GM12878 (cell line): ENCODE measurements around the gene ABHD15. TPM values are rescaled to one million over a fixed set of nuclear protein-coding genes. Genes with fewer than 3 reads are reported as not detected.
A peak's percentile ranks its signal among the peaks of the same experiment; 100 is the strongest.

Source experiments
- ATAC-seq: fragments of 200-7000 bp; cut with Tn5 transposase; 3 replicates; pipeline ENCODE4 v1.9.1; 2020; ENCODE audit warnings: mild to moderate bottlenecking, moderate library complexity
- BruUV-seq: library from RNA; stranded (reverse); fragments of 400-500 nt; replicated peaks from 2 replicates; lab custom pipeline; 2021; lab: Mats Ljungman, UMichigan
- CTCF ChIA-PET: fragments of 300-600 bp; sonication (Branson Sonifier 250); formaldehyde crosslinking; extraction: SDS; loops from one replicate; lab custom pipeline; 2021; ENCODE audit warnings: inconsistent platforms; lab: Yijun Ruan, JAX
- POLR2A ChIA-PET: fragments of 350-600 bp; formaldehyde crosslinking; extraction: SDS; loops from one replicate; lab custom pipeline; 2021; ENCODE audit warnings: inconsistent platforms; lab: Charles Lee
- RAD21 ChIA-PET: fragments of 300-600 bp; sonication (Branson Sonifier 250); formaldehyde crosslinking; loops from one replicate; lab custom pipeline; 2023; ENCODE audit warnings: antibody characterized with exemption; ENCODE audit not compliant: unreplicated experiment; lab: Charles Lee
- SMC1A ChIA-PET: fragments of 300-600 bp; sonication (Branson Sonifier 250); formaldehyde crosslinking; loops from one replicate; lab custom pipeline; 2023; ENCODE audit not compliant: unreplicated experiment, uncharacterized antibody; lab: Charles Lee
- DNase-seq: peaks from one replicate; pipeline ENCODE4 v3.0.0-alpha.2; 2011; ENCODE audit warnings: low read depth, low spot score
- FAIRE-seq: peaks from 3 replicates; lab custom pipeline; 2011; peaks lifted over from hg19 to GRCh38; lab: Jason Lieb, UNC
- H2AFZ ChIP-seq: 2 replicates; pipeline ENCODE4 v1.6.0; 2011; ENCODE audit warnings: low read depth, low read length, control low read depth; ENCODE audit not compliant: control insufficient read depth
- H3K27ac ChIP-seq: 2 replicates; pipeline ENCODE4 v1.5.1; 2011; ENCODE audit warnings: control low read depth; ENCODE audit not compliant: control insufficient read depth, insufficient read depth
- H3K27me3 ChIP-seq, 2 experiments: replicated peaks in 1 of 2; 2 replicates each; pipeline versions ENCODE4 v1.6.0 to v1.6.1; 2011; ENCODE audit warnings: low read length in 1 of 2; ENCODE audit not compliant: control insufficient read depth in 2 of 2, insufficient read depth in 2 of 2
- H3K36me3 ChIP-seq, 2 experiments: 2 replicates each; pipeline ENCODE4 v1.5.1; 2011; ENCODE audit warnings: low read length in 1 of 2; ENCODE audit not compliant: control insufficient read depth in 2 of 2, insufficient read depth in 2 of 2
- H3K4me1 ChIP-seq: 2 replicates; pipeline ENCODE4 v1.6.1; 2011; ENCODE audit warnings: mild to moderate bottlenecking, low read length, moderate library complexity, mixed read lengths; ENCODE audit not compliant: control insufficient read depth, insufficient read depth
- H3K4me2 ChIP-seq: 2 replicates; pipeline ENCODE4 v1.6.0; 2011; ENCODE audit warnings: control low read depth; ENCODE audit not compliant: control insufficient read depth, insufficient read depth
- H3K4me3 ChIP-seq: fragments of 200-600 bp; sonication (generic); 2 replicates; pipeline ENCODE4 v1.5.1; 2016
- H3K79me2 ChIP-seq: 2 replicates; pipeline ENCODE4 v1.6.0; 2011; ENCODE audit warnings: low read length; ENCODE audit not compliant: control insufficient read depth, insufficient read depth
- H3K9ac ChIP-seq: 2 replicates; pipeline ENCODE4 v1.8.0; 2011; ENCODE audit warnings: low read length, control low read depth, mixed read lengths; ENCODE audit not compliant: control insufficient read depth, insufficient read depth
- H3K9me3 ChIP-seq: replicated peaks from 3 replicates; pipeline ENCODE4 v1.5.1; 2011; ENCODE audit warnings: mild to moderate bottlenecking, low read length; ENCODE audit not compliant: control insufficient read depth, insufficient read depth
- H4K20me1 ChIP-seq: 2 replicates; pipeline ENCODE4 v1.6.0; 2011; ENCODE audit not compliant: control insufficient read depth, insufficient read depth
- BACH1 ChIP-seq: fragments of 450-650 bp; IDR thresholded peaks from 2 replicates; pipeline ENCODE4 v1.6.1; 2017; ENCODE audit warnings: mild to moderate bottlenecking, borderline replicate concordance
- CEBPB ChIP-seq, 2 experiments: fragments of 150-350 bp in 1 of 2; IDR thresholded peaks; 2 replicates each; pipeline ENCODE4 v1.6.1; 2012 to 2014; ENCODE audit warnings: low read depth in 2 of 2, low read length in 2 of 2, borderline replicate concordance in 1 of 2, inconsistent platforms in 1 of 2
- CHD2 ChIP-seq: IDR thresholded peaks from 2 replicates; pipeline ENCODE4 v1.6.1; 2011; ENCODE audit warnings: low read depth, low read length, improper control_type of control experiment, borderline replicate concordance
- IRF3 ChIP-seq: fragments of 450-650 bp; IDR thresholded peaks from 2 replicates; pipeline ENCODE4 v1.6.1; 2014; ENCODE audit warnings: mild to moderate bottlenecking
- KLF5 ChIP-seq: fragments of 450-650 bp; IDR thresholded peaks from 2 replicates; pipeline ENCODE4 v1.6.1; 2014; ENCODE audit warnings: mild to moderate bottlenecking; ENCODE audit not compliant: partially characterized antibody
- LARP7 ChIP-seq: fragments of 450-650 bp; IDR thresholded peaks from 2 replicates; pipeline ENCODE4 v1.6.1; 2017; ENCODE audit warnings: mild to moderate bottlenecking
- MEF2B ChIP-seq: fragments of 450-650 bp; IDR thresholded peaks from 2 replicates; pipeline ENCODE4 v1.6.1; 2018; ENCODE audit warnings: mild to moderate bottlenecking, moderate library complexity; ENCODE audit not compliant: partially characterized antibody, poor library complexity, severe bottlenecking
- MXI1 ChIP-seq: fragments of 150-350 bp; IDR thresholded peaks from 2 replicates; pipeline ENCODE4 v1.6.1; 2011; ENCODE audit warnings: low read depth, mild to moderate bottlenecking, inconsistent platforms, low read length, improper control_type of control experiment
- MYC ChIP-seq: IDR thresholded peaks from 2 replicates; pipeline ENCODE4 v1.6.1; 2011; ENCODE audit warnings: mild to moderate bottlenecking, low read length, moderate library complexity, inconsistent platforms; ENCODE audit not compliant: insufficient read depth, insufficient replicate concordance, insufficient read length, severe bottlenecking
- NR2F1 ChIP-seq: fragments of 450-650 bp; conservative IDR thresholded peaks from 2 replicates; pipeline ENCODE4 v1.6.1; 2017; ENCODE audit warnings: mild to moderate bottlenecking
- NRF1 ChIP-seq: conservative IDR thresholded peaks from 2 replicates; pipeline ENCODE4 v1.6.1; 2011; ENCODE audit warnings: mild to moderate bottlenecking, low read depth, low read length, improper control_type of control experiment
- PBX3 ChIP-seq: IDR thresholded peaks from 2 replicates; pipeline ENCODE4 v1.6.1; 2011; ENCODE audit warnings: mild to moderate bottlenecking, low read depth, low read length, moderate library complexity; ENCODE audit not compliant: insufficient replicate concordance
- PKNOX1 ChIP-seq: fragments of 450-650 bp; IDR thresholded peaks from 2 replicates; pipeline ENCODE4 v1.6.1; 2016; ENCODE audit warnings: mild to moderate bottlenecking
- RAD21 ChIP-seq: IDR thresholded peaks from 2 replicates; pipeline ENCODE4 v1.6.1; 2011; ENCODE audit warnings: mild to moderate bottlenecking, low read depth, low read length, moderate library complexity; ENCODE audit not compliant: insufficient read depth
- SMC3 ChIP-seq: IDR thresholded peaks from 2 replicates; pipeline ENCODE4 v1.6.1; 2011; ENCODE audit warnings: low read length, improper control_type of control experiment, borderline replicate concordance
- SP1 ChIP-seq: IDR thresholded peaks from one replicate; pipeline ENCODE4 v1.6.1; 2011; ENCODE audit warnings: low read depth, low read length
- SREBF1 ChIP-seq: IDR thresholded peaks from 2 replicates; pipeline ENCODE4 v1.6.1; 2012; ENCODE audit warnings: mild to moderate bottlenecking, low read length
- WRNIP1 ChIP-seq: IDR thresholded peaks from 2 replicates; pipeline ENCODE4 v1.6.1; 2011; ENCODE audit warnings: low read depth, low read length, improper control_type of control experiment, borderline replicate concordance
- YY1 ChIP-seq: IDR thresholded peaks from 2 replicates; pipeline ENCODE4 v1.6.1; 2011; ENCODE audit warnings: low read depth, mild to moderate bottlenecking, low read length
- ZNF207 ChIP-seq: fragments of 450-650 bp; IDR thresholded peaks from 2 replicates; pipeline ENCODE4 v1.6.1; 2014; ENCODE audit warnings: antibody characterized with exemption, mild to moderate bottlenecking, borderline replicate concordance
- WGBS: methylation state at CpG from one replicate; pipeline ENCODE4 v1.1.6; 2016; ENCODE audit warnings: low lambda C conversion rate; ENCODE audit not compliant: insufficient replicate concordance, insufficient coverage; ENCODE audit errors: missing lambda C conversion rate; 5-methylcytosine and 5-hydroxymethylcytosine counted together
- in situ Hi-C: fragments of 300-500 bp; cut with MboI; formaldehyde crosslinking; loops from 9 replicates; pipeline ENCODE4 v1.14.3; 2018; ENCODE audit warnings: mixed read lengths
- intact Hi-C: fragments of 100-400 bp; cut with micrococcal nuclease; formaldehyde crosslinking; loops from one replicate; pipeline ENCODE4 v1.14.2; 2022; ENCODE audit not compliant: unreplicated experiment
- polyA plus RNA-seq, 11 experiments: library from polyadenylated mRNA; depleted of rRNA in 4 of 11; unstranded in 6 of 11; stranded (reverse) in 5 of 11; fragments of >200 nt; fragmentation: Nextera tagmentation in 4 of 11; fragmentation: Illumina TruSeq in 1 of 11; extraction: Ambion mirVana in 4 of 11; extraction: Trizol in 1 of 11; gene quantifications; 1 replicate in 1 of 11; 2 replicates in 10 of 11; pipeline versions ENCODE4 v1.2.1 to v1.2.3, GENCODE V29; 2011 to 2016; ENCODE audit warnings: inconsistent platforms in 2 of 11, missing spikeins in 2 of 11, low read depth in 1 of 11
- total RNA-seq, 4 experiments: library from RNA; depleted of rRNA in 3 of 4; stranded (reverse); fragments of >200 nt in 3 of 4; fragmentation: Illumina TruSeq in 1 of 4; extraction: Trizol in 1 of 4; gene quantifications; 2 replicates each; pipeline versions ENCODE4 v1.2.1 to v1.2.3, GENCODE V29; 2013 to 2021

Gene ABHD15
- total and polyA plus RNA-seq, 10 of the 15 experiments (the other 5 are each of a cell fraction or from before 2014, with no cell fraction given), result 2.1 to 9.2 (median 4.9) TPM

- in situ Hi-C loops, result no loop called here
- no peak overlapping the region for H2AFZ ChIP-seq
- 0 out of 2 replicates have a peak, but pooled peaks cover 4% of the 10 kb centered on the region for H3K4me1 ChIP-seq
- WGBS, result 62% methylated on average over 39 of the region's 62 CpGs
- ATAC-seq (peak; percentile 75), DNase-seq (no peak), FAIRE-seq (no peak)
- H3K9ac ChIP-seq, result no peak overlapping the region
- intact Hi-C loops, result no loop called here
- no peak overlapping the region for H3K4me2 ChIP-seq
- SMC1A ChIA-PET, result interaction anchor here (1.4 kb wide), 1 partner anchor 203 kb away, joined by 7 read pairs; no protein-coding TSS in a partner anchor
- no peak overlapping the region for H3K4me3 ChIP-seq
- H3K27ac ChIP-seq, result no peak overlapping the region
- POLR2A ChIA-PET, result interaction anchor here (0.8 to 1.6 kb wide), 5 partner anchors 9 to 203 kb away, joined by 3 to 4 read pairs (median 3); no protein-coding TSS in a partner anchor
- H4K20me1 ChIP-seq, result no peaks in the 10 kb centered on the region
- no peaks in the 10 kb centered on the region for H3K27me3 ChIP-seq
- CTCF ChIA-PET, result interaction anchor here (0.6 to 6.2 kb wide), 16 partner anchors 12 to 521 kb away, joined by 3 to 57 read pairs (median 3); partner anchors contain the start of gene ANKRD13B
- no peaks in the 10 kb centered on the region for H3K79me2 ChIP-seq
- no peaks in the 10 kb centered on the region for H3K9me3 ChIP-seq
- BruUV-seq, result no TSS peak
- RAD21 ChIA-PET, result interaction anchor here (1.0 to 3.1 kb wide), 3 partner anchors 20 to 203 kb away, joined by 3 to 21 read pairs (median 4); partner anchors contain the start of gene ANKRD13B
- peaks cover 0 to 15% of the 10 kb centered on the region in 2 experiments; a peak in 2 of 4 replicates for H3K36me3 ChIP-seq
- 0 out of 2 replicates have a peak, but pooled peaks have one; percentile 28 for TF ChIP-seq CHD2
- TF ChIP-seq NRF1, result no peak
- no peak for TF ChIP-seq SREBF1
- TF ChIP-seq RAD21, result peak; percentile 40
- TF ChIP-seq BACH1, result peak; percentile 76
- TF ChIP-seq YY1, result 0 out of 2 replicates have a peak, but pooled peaks have one; percentile 49
- TF ChIP-seq SMC3, result peak; percentile 25; the same call in 1 of the 2 replicates
- peak; percentile 48 for TF ChIP-seq MYC
- no peak for TF ChIP-seq MEF2B
- TF ChIP-seq KLF5, result no peak
- TF ChIP-seq PBX3, result peak; percentile 67
- peak; percentile 100 for TF ChIP-seq NR2F1
- no peak for TF ChIP-seq IRF3
- TF ChIP-seq MXI1, result peak; percentile 57
- TF ChIP-seq PKNOX1, result peak; percentile 74
- TF ChIP-seq SP1, result peak; percentile 16
- no peak for TF ChIP-seq ZNF207
- TF ChIP-seq LARP7, result peak; percentile 43; the same call in 1 of the 2 replicates
- TF ChIP-seq WRNIP1, result no peak
- no peak for TF ChIP-seq CEBPB (IDR thresholded peaks at IDR 0.05; ENCODE audit: borderline replicate concordance in 1 of 2, low read depth in 2 of 2, low read length in 2 of 2)
Observed at GRCh38 chr17:29572691-29573557, 6.1 kb upstream of the ABHD15 start.
